HEK293T (cell line): Measurements from ENCODE around the gene LCN9.

Experiments used
- ARNT ChIP-seq: fragments of 450-650 bp; IDR thresholded peaks from 2 replicates; pipeline ENCODE4 v1.6.1; 2017; ENCODE audit warnings: mild to moderate bottlenecking
- CTBP1 ChIP-seq: fragments of 450-650 bp; IDR thresholded peaks from 2 replicates; pipeline ENCODE4 v1.6.1; 2016; ENCODE audit warnings: borderline replicate concordance
- FOXA1 ChIP-seq: fragments of 450-650 bp; IDR thresholded peaks from 2 replicates; pipeline ENCODE4 v1.6.1; 2016; ENCODE audit warnings: mild to moderate bottlenecking
- FOXK2 ChIP-seq: fragments of 450-650 bp; IDR thresholded peaks from 2 replicates; pipeline ENCODE4 v1.6.1; 2016; ENCODE audit warnings: mild to moderate bottlenecking
- FOXM1 ChIP-seq: fragments of 450-650 bp; IDR thresholded peaks from 2 replicates; pipeline ENCODE4 v1.6.1; 2017; ENCODE audit warnings: mild to moderate bottlenecking, borderline replicate concordance
- LEF1 ChIP-seq: fragments of 450-650 bp; IDR thresholded peaks from 2 replicates; pipeline ENCODE4 v1.6.1; 2017; ENCODE audit warnings: mild to moderate bottlenecking, borderline replicate concordance
- SP1 ChIP-seq: fragments of 450-650 bp; IDR thresholded peaks from 2 replicates; pipeline ENCODE4 v1.6.1; 2017
- SUZ12 ChIP-seq: fragments of 450-650 bp; IDR thresholded peaks from 2 replicates; pipeline ENCODE4 v1.6.1; 2016; ENCODE audit warnings: mild to moderate bottlenecking
- ZNF384 ChIP-seq: fragments of 450-650 bp; IDR thresholded peaks from 2 replicates; pipeline ENCODE4 v1.6.1; 2016

- no peak for TF ChIP-seq ZNF384
- no peak for TF ChIP-seq FOXM1
- no peak for TF ChIP-seq SP1
- no peak for TF ChIP-seq LEF1
- TF ChIP-seq FOXK2 = no peak
- no peak for TF ChIP-seq SUZ12
- no peak for TF ChIP-seq FOXA1
- TF ChIP-seq CTBP1 = no peak
- no peak for TF ChIP-seq ARNT
Measured at GRCh38 chr9:135655317-135655716, 7.8 kb upstream of the LCN9 start.
